CD4-positive, alpha-beta T cell (primary cell): ENCODE data around the gene DNAJA2. TPM values are rescaled to one million over a fixed set of nuclear protein-coding genes. Genes with fewer than 3 reads are reported as not detected.

ENCODE experiments used
- ATAC-seq: fragments of 200-7000 bp; cut with Tn5 transposase; one replicate; pipeline ENCODE4 v1.10.0; 2022; ENCODE audit warnings: mild to moderate bottlenecking; ENCODE audit not compliant: poor library complexity
- CTCF ChIA-PET: fragments of 350-600 bp; sonication (Branson Sonifier 250); formaldehyde crosslinking; loops from one replicate; lab custom pipeline; 2021; ENCODE audit warnings: antibody characterized with exemption, inconsistent platforms; lab: Charles Lee
- POLR2A ChIA-PET: fragments of 350-600 bp; sonication (Branson Sonifier 250); formaldehyde crosslinking; loops from one replicate; lab custom pipeline; 2021; ENCODE audit warnings: antibody characterized with exemption, inconsistent platforms; lab: Charles Lee
- DNase-seq, 14 experiments: peaks; one replicate each; pipeline ENCODE4 v3.0.0-alpha.2; 2013 to 2020; ENCODE audit warnings: mixed read lengths in 2 of 14
- H3K27ac ChIP-seq, 2 donors: one replicate each; pipeline versions ENCODE4 v1.5.1 to v1.7.0; 2013; ENCODE audit warnings: low read length in 2 of 2, low read depth in 1 of 2, mild to moderate bottlenecking in 1 of 2
- H3K27me3 ChIP-seq, 2 experiments: 1 replicate in 1 of 2; 2 replicates in 1 of 2; pipeline versions ENCODE4 v1.6.1 to v1.7.0; 2013; ENCODE audit warnings: low read length in 2 of 2, control low read depth in 1 of 2, mild to moderate bottlenecking in 1 of 2, moderate library complexity in 1 of 2; ENCODE audit not compliant: insufficient read depth in 2 of 2, control insufficient read depth in 1 of 2
- H3K36me3 ChIP-seq: one replicate; pipeline ENCODE4 v1.6.1; 2013; ENCODE audit warnings: low read length, control low read depth; ENCODE audit not compliant: insufficient read depth
- H3K4me1 ChIP-seq: one replicate; pipeline ENCODE4 v1.6.1; 2013; ENCODE audit warnings: low read length, control low read depth; ENCODE audit not compliant: insufficient read depth
- H3K4me3 ChIP-seq: one replicate; pipeline ENCODE4 v1.5.1; 2013; ENCODE audit warnings: mild to moderate bottlenecking, low read length, moderate library complexity
- H3K9me3 ChIP-seq, 2 experiments: 1 replicate in 1 of 2; 2 replicates in 1 of 2; pipeline versions ENCODE4 v1.6.1 to v1.7.0; 2013; ENCODE audit warnings: low read length in 2 of 2, mild to moderate bottlenecking in 2 of 2, control low read depth in 1 of 2, moderate library complexity in 1 of 2; ENCODE audit not compliant: control insufficient read depth in 1 of 2, insufficient read depth in 1 of 2
- H3K27ac Mint-ChIP-seq: one replicate; pipeline ENCODE4 v1.8.0; 2020; ENCODE audit warnings: mixed read lengths
- H3K27me3 Mint-ChIP-seq: one replicate; pipeline ENCODE4 v1.8.0; 2021; ENCODE audit warnings: mixed read lengths
- H3K36me3 Mint-ChIP-seq: one replicate; pipeline ENCODE4 v1.8.0; 2021; ENCODE audit warnings: low read depth, mixed read lengths
- H3K4me1 Mint-ChIP-seq: one replicate; pipeline ENCODE4 v1.8.0; 2021; ENCODE audit warnings: low read depth, mixed read lengths
- H3K4me3 Mint-ChIP-seq: one replicate; pipeline ENCODE4 v1.8.0; 2020; ENCODE audit warnings: mild to moderate bottlenecking, mixed read lengths
- H3K9me3 Mint-ChIP-seq: one replicate; pipeline ENCODE4 v1.8.0; 2020; ENCODE audit warnings: mixed read lengths
- intact Hi-C, 2 experiments: fragments of 100-400 bp; cut with DNase I in 1 of 2; cut with micrococcal nuclease in 1 of 2; formaldehyde crosslinking; loops; one replicate each; pipeline versions ENCODE4 v1.15.1 to v1.9.0; 2023 to 2025; cut with DNase I, micrococcal nuclease
- total RNA-seq, 174 experiments: library from RNA in 2 of 174; stranded (reverse) in 2 of 174; gene quantifications; one replicate each; pipeline ENCODE4 v1.2.3 and lab custom pipeline; 2021 to 2026
- TF ChIP-seq, protein P1 (sequence below): fragments of 200-600 bp; IDR thresholded peaks from one replicate; pipeline ENCODE4 v1.8.0; 2022; ENCODE audit warnings: antibody characterized with exemption, mild to moderate bottlenecking

DNAJA2 gene
- total RNA-seq, 2 experiments from 2014 or later: 80.8 to 81.4 TPM

DNA sequence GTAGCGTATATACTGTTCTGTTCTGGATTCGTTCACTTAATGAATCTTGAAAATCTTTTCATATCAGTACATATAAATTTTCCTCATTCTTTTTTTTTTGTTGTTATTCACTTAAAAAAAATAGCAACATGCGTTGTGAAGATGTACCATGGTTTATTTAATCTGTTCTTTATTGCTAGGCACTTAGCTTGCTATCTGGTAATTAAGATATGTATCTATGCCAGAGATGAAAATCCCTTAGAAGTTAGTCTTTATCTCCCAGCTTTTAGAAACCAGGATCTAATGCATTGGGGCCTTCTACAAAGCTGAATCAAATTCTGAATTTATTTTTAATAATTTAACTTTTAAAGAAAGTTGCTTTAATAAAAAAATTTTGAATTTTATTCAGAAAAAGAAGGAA is 13.0 kb upstream of the DNAJA2 start:
- Histone ChIP-seq H3K9me3 (no peaks in the 10 kb centered on the region), H3K36me3 (no peaks in the 10 kb centered on the region), H3K4me3 (no peak overlapping the region), H3K4me1 (no peaks in the 10 kb centered on the region), H3K27ac (no peak overlapping the region), H3K27me3 (no peaks in the 10 kb centered on the region)
- H3K27ac Mint-ChIP-seq: no peak overlapping the region
- no peaks in the 10 kb centered on the region for H3K36me3 Mint-ChIP-seq
- no peak for ATAC-seq
- H3K4me3 Mint-ChIP-seq: no peak overlapping the region
- H3K27me3 Mint-ChIP-seq: peaks cover 7% of the 10 kb centered on the region
- ChIA-PET POLR2A (interaction anchor here (0.9 kb wide), 1 partner anchor 14 kb away, joined by 4 read pairs; the partner anchor contains the start of gene DNAJA2), CTCF (interaction anchor here (1.2 kb wide), 1 partner anchor 52 kb away, joined by 3 read pairs; no protein-coding TSS in a partner anchor)
- intact Hi-C loops: no loop called here
- H3K4me1 Mint-ChIP-seq: no peaks in the 10 kb centered on the region
- H3K9me3 Mint-ChIP-seq: no peaks in the 10 kb centered on the region
- TF ChIP-seq, protein P1, sequence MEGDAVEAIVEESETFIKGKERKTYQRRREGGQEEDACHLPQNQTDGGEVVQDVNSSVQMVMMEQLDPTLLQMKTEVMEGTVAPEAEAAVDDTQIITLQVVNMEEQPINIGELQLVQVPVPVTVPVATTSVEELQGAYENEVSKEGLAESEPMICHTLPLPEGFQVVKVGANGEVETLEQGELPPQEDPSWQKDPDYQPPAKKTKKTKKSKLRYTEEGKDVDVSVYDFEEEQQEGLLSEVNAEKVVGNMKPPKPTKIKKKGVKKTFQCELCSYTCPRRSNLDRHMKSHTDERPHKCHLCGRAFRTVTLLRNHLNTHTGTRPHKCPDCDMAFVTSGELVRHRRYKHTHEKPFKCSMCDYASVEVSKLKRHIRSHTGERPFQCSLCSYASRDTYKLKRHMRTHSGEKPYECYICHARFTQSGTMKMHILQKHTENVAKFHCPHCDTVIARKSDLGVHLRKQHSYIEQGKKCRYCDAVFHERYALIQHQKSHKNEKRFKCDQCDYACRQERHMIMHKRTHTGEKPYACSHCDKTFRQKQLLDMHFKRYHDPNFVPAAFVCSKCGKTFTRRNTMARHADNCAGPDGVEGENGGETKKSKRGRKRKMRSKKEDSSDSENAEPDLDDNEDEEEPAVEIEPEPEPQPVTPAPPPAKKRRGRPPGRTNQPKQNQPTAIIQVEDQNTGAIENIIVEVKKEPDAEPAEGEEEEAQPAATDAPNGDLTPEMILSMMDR: no peak
- DNase-seq: no peak

DNA sequence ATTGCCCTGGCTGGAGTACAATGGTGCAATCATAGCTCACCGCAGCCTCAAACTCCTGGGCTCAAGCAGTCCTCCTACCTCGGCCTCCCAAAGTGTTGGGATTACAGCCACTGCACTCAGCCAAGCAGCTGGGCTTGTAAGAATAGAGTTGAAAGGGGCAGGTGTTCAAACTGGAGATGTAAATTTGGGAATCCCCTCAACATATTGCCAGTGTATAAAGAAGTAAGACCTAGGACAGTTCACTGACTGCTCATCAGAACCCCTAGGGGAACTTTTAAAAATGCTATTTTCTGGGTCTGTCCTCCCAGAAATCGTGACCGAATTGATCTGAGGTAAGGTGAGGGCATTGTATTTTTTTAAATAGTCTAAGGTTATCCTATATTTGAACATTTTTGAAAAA is 8.9 kb upstream of the DNAJA2 start:
- CTCF ChIA-PET: no interaction called here
- intact Hi-C loops: no loop called here
- Mint-ChIP-seq H3K9me3 (no peaks in the 10 kb centered on the region), H3K4me1 (peaks cover 5% of the 10 kb centered on the region), H3K27me3 (no peaks in the 10 kb centered on the region), H3K27ac (no peak overlapping the region), H3K4me3 (no peak overlapping the region), H3K36me3 (no peaks in the 10 kb centered on the region)
- H3K4me3 ChIP-seq: no peak overlapping the region
- POLR2A ChIA-PET: no interaction called here
- TF ChIP-seq, protein P1: no peak
- no peaks in the 10 kb centered on the region for H3K4me1 ChIP-seq
- no peaks in the 10 kb centered on the region for H3K9me3 ChIP-seq
- DNase-seq (no peak), ATAC-seq (no peak)
- no peaks in the 10 kb centered on the region for H3K27me3 ChIP-seq
- H3K27ac ChIP-seq: no peak overlapping the region
- no peaks in the 10 kb centered on the region for H3K36me3 ChIP-seq

DNA sequence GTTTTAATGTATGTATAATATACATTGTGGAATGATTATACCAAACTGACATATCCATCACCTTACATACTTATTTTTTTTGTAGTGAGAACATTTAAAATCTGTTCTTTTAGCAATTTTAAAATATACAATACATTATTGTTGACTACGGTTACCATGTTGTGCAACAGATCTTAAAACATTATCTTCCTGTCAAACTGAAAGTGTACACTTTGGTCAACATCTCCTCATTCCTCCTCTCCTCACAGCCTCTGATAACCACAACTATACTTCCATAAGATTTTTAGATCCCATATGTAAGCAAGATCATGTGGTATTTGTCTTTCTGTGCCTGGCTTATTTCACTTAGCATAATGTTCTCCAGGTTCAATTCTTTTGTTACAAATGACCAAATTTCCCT is 7.5 kb upstream of the DNAJA2 start:
- no peak overlapping the region for H3K27ac ChIP-seq
- no peaks in the 10 kb centered on the region for H3K27me3 Mint-ChIP-seq
- ATAC-seq: no peak
- POLR2A ChIA-PET: interaction anchor here (0.7 kb wide), 1 partner anchor 19 kb away, joined by 3 read pairs; no protein-coding TSS in a partner anchor
- intact Hi-C loops: no loop called here
- no peak for DNase-seq
- H3K27me3 ChIP-seq: no peaks in the 10 kb centered on the region
- TF ChIP-seq, protein P1: no peak
- H3K9me3 Mint-ChIP-seq: no peaks in the 10 kb centered on the region
- peaks cover 16% of the 10 kb centered on the region for H3K4me1 Mint-ChIP-seq
- H3K4me3 ChIP-seq: no peak overlapping the region
- H3K9me3 ChIP-seq: no peaks in the 10 kb centered on the region
- peaks cover 3% of the 10 kb centered on the region for H3K4me1 ChIP-seq
- CTCF ChIA-PET: no interaction called here
- no peaks in the 10 kb centered on the region for H3K36me3 Mint-ChIP-seq
- no peak overlapping the region for H3K27ac Mint-ChIP-seq
- H3K4me3 Mint-ChIP-seq: no peak overlapping the region
- no peaks in the 10 kb centered on the region for H3K36me3 ChIP-seq
